ENCODE measurements around the gene FBXO41. TPM values are rescaled to one million over a fixed set of nuclear protein-coding genes. Genes with fewer than 3 reads are reported as not detected.

Gene FBXO41
- total and polyA plus RNA-seq, 4 donors, result 8.1 to 50.6 (median 33.8) TPM

GRCh38 chr2:73269686-73270465 is 14.4 kb downstream of the FBXO41 start:
- no peaks in the 10 kb centered on the region for H3K9me3 ChIP-seq (ENCODE audit: control insufficient read depth, insufficient read depth, low read length)
- no peak overlapping the region for H3K4me3 ChIP-seq (ENCODE audit: low read depth, low read length)
- H3K27ac ChIP-seq (ENCODE audit: low read depth, low read length), result no peak overlapping the region
- 12% methylated on average over 20 of the region's 22 CpGs for WGBS (ENCODE audit: insufficient coverage)
- peak in 2 of 6 donors; percentile 24 to 39 for DNase-seq (ENCODE audit: low read depth in 4 of 6, low spot score in 6 of 6)
- peaks cover 18% of the 10 kb centered on the region for H3K4me1 ChIP-seq (ENCODE audit: control insufficient read depth, insufficient read depth, low read length)
- H3K36me3 ChIP-seq (ENCODE audit: control insufficient read depth, insufficient read depth, low read length), result peaks cover 20% of the 10 kb centered on the region
- H3K27me3 ChIP-seq (ENCODE audit: control insufficient read depth, insufficient read depth, low read length), result peaks cover 13% of the 10 kb centered on the region

- H3K27ac ChIP-seq (ENCODE audit: low read depth, low read length), result no peak overlapping the region
- H3K27me3 ChIP-seq (ENCODE audit: control insufficient read depth, insufficient read depth, low read length), result peaks cover 13% of the 10 kb centered on the region
- H3K9me3 ChIP-seq (ENCODE audit: control insufficient read depth, insufficient read depth, low read length), result no peaks in the 10 kb centered on the region
- 4% methylated on average over 112 of the region's 113 CpGs for WGBS (ENCODE audit: insufficient coverage)
- H3K4me1 ChIP-seq (ENCODE audit: control insufficient read depth, insufficient read depth, low read length), result peaks cover 18% of the 10 kb centered on the region
- peak overlapping the region; percentile 1 for H3K4me3 ChIP-seq (ENCODE audit: low read depth, low read length)
- H3K36me3 ChIP-seq (ENCODE audit: control insufficient read depth, insufficient read depth, low read length), result peaks cover 28% of the 10 kb centered on the region
- peak in 2 of 6 donors; percentile 53 to 90 for DNase-seq (ENCODE audit: low read depth in 4 of 6, low spot score in 6 of 6)
Measured at GRCh38 chr2:73268830-73269685, 15.2 kb downstream of the FBXO41 start.

GRCh38 chr2:73268366-73268829 is 15.9 kb downstream of the FBXO41 start:
- 37% methylated on average over 13 of the region's 14 CpGs for WGBS (ENCODE audit: insufficient coverage)
- H3K4me3 ChIP-seq (ENCODE audit: low read depth, low read length), result peak overlapping the region; percentile 1
- H3K36me3 ChIP-seq (ENCODE audit: control insufficient read depth, insufficient read depth, low read length), result peaks cover 35% of the 10 kb centered on the region
- H3K27me3 ChIP-seq (ENCODE audit: control insufficient read depth, insufficient read depth, low read length), result peaks cover 13% of the 10 kb centered on the region
- H3K27ac ChIP-seq (ENCODE audit: low read depth, low read length), result no peak overlapping the region
- DNase-seq (ENCODE audit: low read depth in 4 of 6, low spot score in 6 of 6), result no peak
- H3K9me3 ChIP-seq (ENCODE audit: control insufficient read depth, insufficient read depth, low read length), result no peaks in the 10 kb centered on the region
- peaks cover 18% of the 10 kb centered on the region for H3K4me1 ChIP-seq (ENCODE audit: control insufficient read depth, insufficient read depth, low read length)

GRCh38 chr2:73267008-73267407 is 17.3 kb downstream of the FBXO41 start:
- H3K9me3 ChIP-seq (ENCODE audit: control insufficient read depth, insufficient read depth, low read length), result no peaks in the 10 kb centered on the region
- no peak overlapping the region for H3K4me3 ChIP-seq (ENCODE audit: low read depth, low read length)
- H3K4me1 ChIP-seq (ENCODE audit: control insufficient read depth, insufficient read depth, low read length), result peaks cover 18% of the 10 kb centered on the region
- 95% methylated on average over 4 of the region's 4 CpGs for WGBS (ENCODE audit: insufficient coverage)
- peaks cover 13% of the 10 kb centered on the region for H3K27me3 ChIP-seq (ENCODE audit: control insufficient read depth, insufficient read depth, low read length)
- DNase-seq (ENCODE audit: low read depth in 4 of 6, low spot score in 6 of 6), result no peak
- no peak overlapping the region for H3K27ac ChIP-seq (ENCODE audit: low read depth, low read length)
- H3K36me3 ChIP-seq (ENCODE audit: control insufficient read depth, insufficient read depth, low read length), result peaks cover 41% of the 10 kb centered on the region

GRCh38 chr2:73266061-73266901 is 18.0 kb downstream of the FBXO41 start:
- H3K27me3 ChIP-seq (ENCODE audit: control insufficient read depth, insufficient read depth, low read length), result peaks cover 13% of the 10 kb centered on the region
- H3K9me3 ChIP-seq (ENCODE audit: control insufficient read depth, insufficient read depth, low read length), result no peaks in the 10 kb centered on the region
- no peak for DNase-seq (ENCODE audit: low read depth in 4 of 6, low spot score in 6 of 6)
- H3K36me3 ChIP-seq (ENCODE audit: control insufficient read depth, insufficient read depth, low read length), result peaks cover 41% of the 10 kb centered on the region
- H3K27ac ChIP-seq (ENCODE audit: low read depth, low read length), result no peak overlapping the region
- WGBS (ENCODE audit: insufficient coverage), result 89% methylated on average over 26 of the region's 26 CpGs
- peaks cover 18% of the 10 kb centered on the region for H3K4me1 ChIP-seq (ENCODE audit: control insufficient read depth, insufficient read depth, low read length)
- H3K4me3 ChIP-seq (ENCODE audit: low read depth, low read length), result no peak overlapping the region

- 95% methylated on average over 26 of the region's 28 CpGs for WGBS (ENCODE audit: insufficient coverage)
- no peak overlapping the region for H3K4me3 ChIP-seq (ENCODE audit: low read depth, low read length)
- peaks cover 48% of the 10 kb centered on the region for H3K36me3 ChIP-seq (ENCODE audit: control insufficient read depth, insufficient read depth, low read length)
- H3K4me1 ChIP-seq (ENCODE audit: control insufficient read depth, insufficient read depth, low read length), result peaks cover 18% of the 10 kb centered on the region
- H3K27me3 ChIP-seq (ENCODE audit: control insufficient read depth, insufficient read depth, low read length), result peaks cover 9% of the 10 kb centered on the region
- no peak for DNase-seq (ENCODE audit: low read depth in 4 of 6, low spot score in 6 of 6)
- no peaks in the 10 kb centered on the region for H3K9me3 ChIP-seq (ENCODE audit: control insufficient read depth, insufficient read depth, low read length)
- H3K27ac ChIP-seq (ENCODE audit: low read depth, low read length), result no peak overlapping the region
Measured at GRCh38 chr2:73265298-73266060, 18.8 kb downstream of the FBXO41 start.

GRCh38 chr2:73264783-73265182 is 19.5 kb downstream of the FBXO41 start:
- H3K27me3 ChIP-seq (ENCODE audit: control insufficient read depth, insufficient read depth, low read length), result peaks cover 9% of the 10 kb centered on the region
- H3K36me3 ChIP-seq (ENCODE audit: control insufficient read depth, insufficient read depth, low read length), result peaks cover 55% of the 10 kb centered on the region
- no peak overlapping the region for H3K27ac ChIP-seq (ENCODE audit: low read depth, low read length)
- peaks cover 17% of the 10 kb centered on the region for H3K4me1 ChIP-seq (ENCODE audit: control insufficient read depth, insufficient read depth, low read length)
- no peaks in the 10 kb centered on the region for H3K9me3 ChIP-seq (ENCODE audit: control insufficient read depth, insufficient read depth, low read length)
- DNase-seq (ENCODE audit: low read depth in 4 of 6, low spot score in 6 of 6), result no peak
- 88% methylated on average over 1 of the region's 4 CpGs for WGBS (ENCODE audit: insufficient coverage)
- H3K4me3 ChIP-seq (ENCODE audit: low read depth, low read length), result no peak overlapping the region

- Histone ChIP-seq H3K9me3 (ENCODE audit: control insufficient read depth, insufficient read depth, low read length) (no peaks in the 10 kb centered on the region), H3K36me3 (ENCODE audit: control insufficient read depth, insufficient read depth, low read length) (peaks cover 60% of the 10 kb centered on the region), H3K4me3 (ENCODE audit: low read depth, low read length) (no peak overlapping the region), H3K27me3 (ENCODE audit: control insufficient read depth, insufficient read depth, low read length) (peaks cover 6% of the 10 kb centered on the region), H3K27ac (ENCODE audit: low read depth, low read length) (no peak overlapping the region), H3K4me1 (ENCODE audit: control insufficient read depth, insufficient read depth, low read length) (peaks cover 15% of the 10 kb centered on the region)
- 89% methylated on average over 15 of the region's 15 CpGs for WGBS (ENCODE audit: insufficient coverage)
- DNase-seq (ENCODE audit: low read depth in 4 of 6, low spot score in 6 of 6), result no peak
Measured at GRCh38 chr2:73264332-73264606, 20.0 kb downstream of the FBXO41 start.

Measured in spinal cord (tissue), 10 donors.